Neural cell (in vitro differentiated cells): Measurements from ENCODE around the gene RBBP8NL. TPM values are rescaled to one million over a fixed set of nuclear protein-coding genes. Genes with fewer than 3 reads are reported as not detected.

Source experiments
- H2AFZ ChIP-seq: fragments of 200-600, 300-800 bp; sonication (generic), shearing (Covaris generic); 2 replicates; pipeline ENCODE4 v1.6.0; 2014; ENCODE audit warnings: low read depth, mild to moderate bottlenecking, antibody characterized with exemption, low read length, moderate library complexity
- H3F3A ChIP-seq: fragments of 200-600 bp; shearing (Covaris generic); 2 replicates; pipeline ENCODE4 v1.6.1; 2016; ENCODE audit warnings: mild to moderate bottlenecking, moderate library complexity, mixed read lengths, antibody characterized with exemption, low read length; ENCODE audit not compliant: insufficient read depth, poor library complexity, severe bottlenecking
- H3K27ac ChIP-seq: fragments of 200-600, 300-800 bp; sonication (generic), shearing (Covaris generic); 2 replicates; pipeline ENCODE4 v1.5.1; 2014; ENCODE audit warnings: mild to moderate bottlenecking, low read length, moderate library complexity
- H3K27me3 ChIP-seq: fragments of 300-800, 200-600 bp; sonication (generic), shearing (Covaris generic); 2 replicates; pipeline ENCODE4 v1.6.0; 2014; ENCODE audit warnings: mild to moderate bottlenecking, low read depth, low read length, moderate library complexity; ENCODE audit not compliant: insufficient read depth
- H3K36me3 ChIP-seq: fragments of 300-800, 200-600 bp; sonication (generic), shearing (Covaris generic); 2 replicates; pipeline ENCODE4 v1.5.1; 2014; ENCODE audit warnings: mild to moderate bottlenecking, antibody characterized with exemption, low read length, moderate library complexity; ENCODE audit not compliant: insufficient read depth
- H3K4me2 ChIP-seq: fragments of 300-800, 200-600 bp; sonication (generic), shearing (Covaris generic); 2 replicates; pipeline ENCODE4 v1.6.0; 2014; ENCODE audit warnings: mild to moderate bottlenecking, low read length
- H3K4me3 ChIP-seq: fragments of 300-800, 200-600 bp; sonication (generic), shearing (Covaris generic); 2 replicates; pipeline ENCODE4 v1.5.1; 2014; ENCODE audit warnings: mild to moderate bottlenecking, low read length, moderate library complexity
- H3K79me2 ChIP-seq: fragments of 200-600 bp; shearing (Covaris generic); replicated peaks from 2 replicates; pipeline ENCODE4 v1.6.0; 2014; ENCODE audit warnings: mild to moderate bottlenecking, low read length, moderate library complexity; ENCODE audit not compliant: insufficient read depth
- H3K9ac ChIP-seq: fragments of 300-800, 200-600 bp; sonication (generic), shearing (Covaris generic); 2 replicates; pipeline ENCODE4 v1.6.1; 2016; ENCODE audit warnings: mild to moderate bottlenecking, low read length, mixed read lengths
- H3K9me2 ChIP-seq: fragments of 200-600 bp; shearing (Covaris generic); 2 replicates; pipeline ENCODE4 v1.6.1; 2016; ENCODE audit warnings: mild to moderate bottlenecking, low read length, mixed read lengths; ENCODE audit not compliant: insufficient read depth
- H3K9me3 ChIP-seq: fragments of 200-600, 300-800 bp; sonication (generic), shearing (Covaris generic); 2 replicates; pipeline ENCODE4 v1.6.1; 2016; ENCODE audit warnings: mild to moderate bottlenecking, mixed run types, low read length, moderate library complexity, mixed read lengths
- H4K20me1 ChIP-seq: fragments of 200-600 bp; shearing (Covaris generic); 2 replicates; pipeline ENCODE4 v1.6.1; 2016; ENCODE audit warnings: mild to moderate bottlenecking, mixed run types; ENCODE audit not compliant: insufficient read depth
- EP300 ChIP-seq: fragments of 450-650 bp; conservative IDR thresholded peaks from 2 replicates; pipeline ENCODE4 v1.6.1; 2014; ENCODE audit warnings: antibody characterized with exemption, mild to moderate bottlenecking, moderate library complexity; ENCODE audit not compliant: poor library complexity, severe bottlenecking
- EZH2 ChIP-seq: fragments of 200-600, 300-800 bp; shearing (Covaris generic), sonication (generic); IDR thresholded peaks from 2 replicates; pipeline ENCODE4 v1.6.1; 2014; ENCODE audit warnings: antibody characterized with exemption, low read length, borderline replicate concordance, mild to moderate bottlenecking; ENCODE audit not compliant: insufficient read depth, poor library complexity, severe bottlenecking
- MXI1 ChIP-seq: fragments of 450-650 bp; conservative IDR thresholded peaks from 2 replicates; pipeline ENCODE4 v1.6.1; 2014; ENCODE audit warnings: antibody characterized with exemption, mild to moderate bottlenecking; ENCODE audit not compliant: poor library complexity, severe bottlenecking
- POLR2AphosphoS5 ChIP-seq: IDR thresholded peaks from 2 replicates; pipeline ENCODE4 v1.6.1; 2012
- RAD21 ChIP-seq: fragments of 450-650 bp; conservative IDR thresholded peaks from 2 replicates; pipeline ENCODE4 v1.6.1; 2014; ENCODE audit warnings: antibody characterized with exemption, mild to moderate bottlenecking, moderate library complexity
- SMC3 ChIP-seq: fragments of 450-650 bp; conservative IDR thresholded peaks from 2 replicates; pipeline ENCODE4 v1.6.1; 2014; ENCODE audit warnings: antibody characterized with exemption, mild to moderate bottlenecking, moderate library complexity; ENCODE audit not compliant: poor library complexity
- TAF1 ChIP-seq: IDR thresholded peaks from 2 replicates; pipeline ENCODE4 v1.6.1; 2012; ENCODE audit warnings: low read depth
- polyA plus RNA-seq: library from polyadenylated mRNA; depleted of rRNA; stranded (reverse); fragments of >200 nt; gene quantifications from 2 replicates; pipeline ENCODE4 v1.2.3, GENCODE V29; 2014
- TF ChIP-seq, protein P1 (sequence below): IDR thresholded peaks from 2 replicates; pipeline ENCODE4 v1.6.1; 2012; ENCODE audit warnings: borderline replicate concordance
- TF ChIP-seq, protein P2 (sequence below): fragments of 450-650 bp; IDR thresholded peaks from 2 replicates; pipeline ENCODE4 v1.5.1; 2014; ENCODE audit warnings: antibody characterized with exemption, mild to moderate bottlenecking, moderate library complexity; ENCODE audit not compliant: poor library complexity, severe bottlenecking

The RBBP8NL gene
- polyA plus RNA-seq, 1 donor from 2014 or later: not detected

DNA sequence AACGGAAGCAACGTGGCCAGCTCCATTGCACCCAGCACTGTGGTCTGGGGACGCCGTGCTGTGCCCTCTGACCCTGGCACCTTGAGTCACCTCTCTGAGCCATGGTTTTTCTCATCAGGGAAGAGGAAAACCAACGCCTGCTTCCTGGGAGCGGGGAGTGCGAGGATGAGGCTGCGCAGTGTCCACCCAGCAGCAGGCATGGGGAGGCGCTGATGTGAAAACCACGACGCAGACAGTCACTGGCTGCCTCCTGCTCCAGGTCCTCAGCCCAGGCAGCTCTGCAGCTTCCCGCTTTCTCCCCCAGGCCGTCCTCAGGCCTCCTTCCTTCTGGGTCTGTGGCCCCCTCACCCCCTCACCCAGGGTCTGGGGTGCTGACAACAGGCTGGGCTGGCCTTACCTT, 34.5 kb upstream of the RBBP8NL start:
- Histone ChIP-seq H3K9me3 (no peaks in the 10 kb centered on the region), H3K9ac (no peak overlapping the region), H3K79me2 (no peaks in the 10 kb centered on the region), H3F3A (no peaks in the 10 kb centered on the region), H3K9me2 (no peaks in the 10 kb centered on the region), H3K36me3 (no peaks in the 10 kb centered on the region), H3K4me3 (no peak overlapping the region), H2AFZ (no peak overlapping the region), H3K27ac (no peak overlapping the region), H3K27me3 (no peaks in the 10 kb centered on the region), H4K20me1 (no peaks in the 10 kb centered on the region), H3K4me2 (no peak overlapping the region)
- no peak for TF ChIP-seq TAF1
- TF ChIP-seq, protein P1, sequence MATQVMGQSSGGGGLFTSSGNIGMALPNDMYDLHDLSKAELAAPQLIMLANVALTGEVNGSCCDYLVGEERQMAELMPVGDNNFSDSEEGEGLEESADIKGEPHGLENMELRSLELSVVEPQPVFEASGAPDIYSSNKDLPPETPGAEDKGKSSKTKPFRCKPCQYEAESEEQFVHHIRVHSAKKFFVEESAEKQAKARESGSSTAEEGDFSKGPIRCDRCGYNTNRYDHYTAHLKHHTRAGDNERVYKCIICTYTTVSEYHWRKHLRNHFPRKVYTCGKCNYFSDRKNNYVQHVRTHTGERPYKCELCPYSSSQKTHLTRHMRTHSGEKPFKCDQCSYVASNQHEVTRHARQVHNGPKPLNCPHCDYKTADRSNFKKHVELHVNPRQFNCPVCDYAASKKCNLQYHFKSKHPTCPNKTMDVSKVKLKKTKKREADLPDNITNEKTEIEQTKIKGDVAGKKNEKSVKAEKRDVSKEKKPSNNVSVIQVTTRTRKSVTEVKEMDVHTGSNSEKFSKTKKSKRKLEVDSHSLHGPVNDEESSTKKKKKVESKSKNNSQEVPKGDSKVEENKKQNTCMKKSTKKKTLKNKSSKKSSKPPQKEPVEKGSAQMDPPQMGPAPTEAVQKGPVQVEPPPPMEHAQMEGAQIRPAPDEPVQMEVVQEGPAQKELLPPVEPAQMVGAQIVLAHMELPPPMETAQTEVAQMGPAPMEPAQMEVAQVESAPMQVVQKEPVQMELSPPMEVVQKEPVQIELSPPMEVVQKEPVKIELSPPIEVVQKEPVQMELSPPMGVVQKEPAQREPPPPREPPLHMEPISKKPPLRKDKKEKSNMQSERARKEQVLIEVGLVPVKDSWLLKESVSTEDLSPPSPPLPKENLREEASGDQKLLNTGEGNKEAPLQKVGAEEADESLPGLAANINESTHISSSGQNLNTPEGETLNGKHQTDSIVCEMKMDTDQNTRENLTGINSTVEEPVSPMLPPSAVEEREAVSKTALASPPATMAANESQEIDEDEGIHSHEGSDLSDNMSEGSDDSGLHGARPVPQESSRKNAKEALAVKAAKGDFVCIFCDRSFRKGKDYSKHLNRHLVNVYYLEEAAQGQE: no peak
- TF ChIP-seq, protein P2, sequence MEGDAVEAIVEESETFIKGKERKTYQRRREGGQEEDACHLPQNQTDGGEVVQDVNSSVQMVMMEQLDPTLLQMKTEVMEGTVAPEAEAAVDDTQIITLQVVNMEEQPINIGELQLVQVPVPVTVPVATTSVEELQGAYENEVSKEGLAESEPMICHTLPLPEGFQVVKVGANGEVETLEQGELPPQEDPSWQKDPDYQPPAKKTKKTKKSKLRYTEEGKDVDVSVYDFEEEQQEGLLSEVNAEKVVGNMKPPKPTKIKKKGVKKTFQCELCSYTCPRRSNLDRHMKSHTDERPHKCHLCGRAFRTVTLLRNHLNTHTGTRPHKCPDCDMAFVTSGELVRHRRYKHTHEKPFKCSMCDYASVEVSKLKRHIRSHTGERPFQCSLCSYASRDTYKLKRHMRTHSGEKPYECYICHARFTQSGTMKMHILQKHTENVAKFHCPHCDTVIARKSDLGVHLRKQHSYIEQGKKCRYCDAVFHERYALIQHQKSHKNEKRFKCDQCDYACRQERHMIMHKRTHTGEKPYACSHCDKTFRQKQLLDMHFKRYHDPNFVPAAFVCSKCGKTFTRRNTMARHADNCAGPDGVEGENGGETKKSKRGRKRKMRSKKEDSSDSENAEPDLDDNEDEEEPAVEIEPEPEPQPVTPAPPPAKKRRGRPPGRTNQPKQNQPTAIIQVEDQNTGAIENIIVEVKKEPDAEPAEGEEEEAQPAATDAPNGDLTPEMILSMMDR: no peak
- no peak for TF ChIP-seq RAD21
- no peak for TF ChIP-seq EP300
- no peak for TF ChIP-seq EZH2
- TF ChIP-seq SMC3: no peak
- no peak for TF ChIP-seq POLR2AphosphoS5
- no peak for TF ChIP-seq MXI1

DNA sequence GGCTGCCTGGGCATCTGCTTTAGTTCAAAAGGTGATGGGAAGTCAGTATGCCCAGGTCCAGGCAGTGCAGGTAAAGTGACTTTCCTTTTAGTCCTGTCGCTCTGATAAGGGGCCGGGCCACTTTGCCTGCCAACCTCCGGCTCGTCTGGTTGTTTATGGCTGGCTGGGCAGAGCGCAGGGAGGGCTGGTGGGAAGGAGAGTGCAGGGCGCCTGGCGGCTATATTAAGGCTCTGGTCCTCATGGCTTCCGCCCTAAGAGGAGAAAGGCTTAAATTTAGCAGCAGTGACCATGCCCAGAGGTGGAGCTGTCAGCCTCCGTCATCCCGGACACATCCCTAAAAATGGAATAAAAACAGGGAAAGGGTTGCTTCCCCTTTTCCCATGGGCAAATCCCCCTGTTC, 33.8 kb upstream of the RBBP8NL start:
- H3K4me2 ChIP-seq: no peak overlapping the region
- no peaks in the 10 kb centered on the region for H3K36me3 ChIP-seq
- H3K9ac ChIP-seq: no peak overlapping the region
- H3K27me3 ChIP-seq: no peaks in the 10 kb centered on the region
- no peak overlapping the region for H3K4me3 ChIP-seq
- TF ChIP-seq SMC3 (no peak), MXI1 (no peak), EP300 (no peak), POLR2AphosphoS5 (no peak), TAF1 (no peak), EZH2 (no peak), RAD21 (no peak)
- TF ChIP-seq, protein P2: no peak
- TF ChIP-seq, protein P1: no peak
- no peaks in the 10 kb centered on the region for H3F3A ChIP-seq
- no peak overlapping the region for H2AFZ ChIP-seq
- no peaks in the 10 kb centered on the region for H3K9me3 ChIP-seq
- H3K9me2 ChIP-seq: no peaks in the 10 kb centered on the region
- no peak overlapping the region for H3K27ac ChIP-seq
- no peaks in the 10 kb centered on the region for H4K20me1 ChIP-seq
- H3K79me2 ChIP-seq: no peaks in the 10 kb centered on the region
